Sigmoid colon (tissue), 7 donors: ENCODE results near the gene PRAC1. TPM values are rescaled to one million over a fixed set of nuclear protein-coding genes. Genes with fewer than 3 reads are reported as not detected.
A peak's percentile ranks its signal among the peaks of the same experiment; 100 is the strongest.

Experiments
- DNase-seq: peaks from one replicate; pipeline ENCODE4 v3.0.0-alpha.2; 2019
- H3K27ac ChIP-seq, 4 donors: fragments of 200-600 bp; sonication (generic); one replicate each; pipeline ENCODE4 v1.5.1; 2016 to 2019; ENCODE audit warnings: mild to moderate bottlenecking in 1 of 4
- H3K27me3 ChIP-seq, 3 donors: fragments of 200-600 bp; sonication (generic); one replicate each; pipeline ENCODE4 v1.5.1; 2019; ENCODE audit warnings: mild to moderate bottlenecking in 1 of 3
- H3K36me3 ChIP-seq, 4 donors: fragments of 200-600 bp; sonication (generic); one replicate each; pipeline ENCODE4 v1.5.1; 2016 to 2019
- H3K4me1 ChIP-seq, 4 donors: fragments of 200-600 bp; sonication (generic); one replicate each; pipeline ENCODE4 v1.5.1; 2017 to 2019
- H3K4me3 ChIP-seq, 4 donors: fragments of 200-600 bp; sonication (generic); one replicate each; pipeline ENCODE4 v1.5.1; 2017 to 2019; ENCODE audit warnings: mild to moderate bottlenecking in 2 of 4, moderate library complexity in 1 of 4
- H3K9me3 ChIP-seq, 4 donors: fragments of 200-600 bp in 3 of 4; sonication (generic) in 3 of 4; one replicate each; pipeline versions ENCODE4 v1.5.1 to v1.6.1; 2013 to 2019
- EP300 ChIP-seq, 4 donors: sonication (generic); formaldehyde crosslinking; IDR thresholded peaks; one replicate each; pipeline ENCODE4 v1.6.1; 2017; ENCODE audit warnings: antibody characterized with exemption in 4 of 4
- POLR2A ChIP-seq, 2 donors: fragments of 450-650 bp; IDR thresholded peaks; one replicate each; pipeline ENCODE4 v1.6.1; 2016; ENCODE audit warnings: antibody characterized with exemption in 2 of 2, mild to moderate bottlenecking in 2 of 2, moderate library complexity in 2 of 2
- POLR2AphosphoS5 ChIP-seq, 4 donors: sonication (generic); formaldehyde crosslinking; IDR thresholded peaks; one replicate each; pipeline ENCODE4 v1.6.1; 2017; ENCODE audit warnings: antibody characterized with exemption in 4 of 4
- WGBS, 2 donors: extraction: QIAGEN DNeasy Blood & Tissue Kit; methylation state at CpG; one replicate each; pipeline ENCODE4 v1.1.7; 2013; 5-methylcytosine and 5-hydroxymethylcytosine counted together
- intact Hi-C: fragments of 100-400 bp; cut with DNase I; formaldehyde crosslinking; loops from one replicate; pipeline ENCODE4 v1.15.1; 2023
- polyA plus RNA-seq, 3 donors: library from polyadenylated mRNA; stranded (reverse); fragments of 200-250 nt; gene quantifications; one replicate each; pipeline ENCODE4 v1.2.3, GENCODE V29; 2013
- total RNA-seq, 4 donors: library from RNA; depleted of rRNA; stranded (reverse); fragments of >200 nt; gene quantifications; one replicate each; pipeline ENCODE4 v1.1.0, GENCODE V29; 2016
- TF ChIP-seq, protein P1 (sequence below), 4 experiments: fragments of 450-650 bp in 3 of 4; fragments of 200-600 bp in 1 of 4; IDR thresholded peaks; one replicate each; pipeline ENCODE4 v1.5.1; 2016 to 2019; ENCODE audit warnings: antibody characterized with exemption in 4 of 4, mild to moderate bottlenecking in 3 of 4, moderate library complexity in 2 of 4
- donor health status: healthy with polysubstance abuse.
- donor health status: Bipolar disorder and iron deficiency.
- donor health status: healthy.

Gene PRAC1
- 10 to 100 TPM in 1 of 4 donors, 1 to 10 TPM in 1, not detected in 2; 9.1 to 13.5 TPM for total RNA-seq
- 100 to 1,000 TPM; 388 to 572 (median 408) TPM for polyA plus RNA-seq

DNA sequence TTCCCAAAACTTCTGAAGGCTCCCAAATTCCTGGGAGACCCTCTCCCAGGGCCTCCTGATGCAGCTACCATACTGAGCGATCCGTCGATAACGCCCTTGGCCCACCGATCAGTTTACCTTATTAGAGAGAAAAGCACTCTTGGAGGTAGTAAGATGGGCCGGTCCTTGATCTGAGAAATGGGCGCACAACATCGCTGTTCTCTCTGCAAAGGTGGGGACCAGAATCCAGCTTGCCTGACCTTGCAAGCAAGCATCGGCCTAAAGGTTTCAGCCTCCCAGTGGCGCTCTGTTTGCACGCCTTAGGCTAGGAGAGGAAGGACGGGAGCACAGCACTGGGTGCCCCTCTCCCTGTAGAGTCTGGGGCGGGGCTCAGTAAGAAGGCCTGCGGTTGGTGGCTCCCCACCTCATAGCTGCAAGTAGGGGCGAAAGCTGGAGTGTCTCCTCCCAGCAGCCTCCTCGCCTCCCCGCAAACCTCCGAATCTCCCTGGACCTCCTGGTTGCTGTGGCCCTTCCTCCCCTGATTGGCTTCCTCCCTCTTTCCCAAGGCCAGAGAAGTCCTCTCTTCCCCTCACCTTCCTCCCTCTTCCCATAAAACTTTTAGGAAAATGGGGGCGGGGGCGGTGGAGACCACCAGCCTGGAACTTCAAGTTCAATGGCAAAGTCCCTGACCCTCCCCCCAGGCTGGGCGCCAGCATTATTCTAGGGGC, at the start of gene PRAC1:
Gene PRAC1 (minus strand): TSS at position 318 of the 707 bp plus-strand sequence. CDS start 126 bp downstream, at position 192.
- peak within 1 kb of the TSS in 2 of 4 donors; percentile 4 to 8 for H3K4me3 ChIP-seq
- H3K4me1 ChIP-seq = peaks cover 0 to 49% (median 44%) of the 10 kb centered on the region in 4 donors
- WGBS, 2 donors = 7 to 25% methylated on average over 21 of the region's 21 CpGs
- peaks cover 66 to 100% (median 100%) of the 10 kb centered on the region in 3 donors for H3K27me3 ChIP-seq
- no peaks in the 10 kb centered on the region for H3K9me3 ChIP-seq
- intact Hi-C loops = no loop called here
- TF ChIP-seq POLR2A (IDR thresholded peaks at IDR 0.05) = peak in 1 of 2 donors; percentile 64
- no peak for TF ChIP-seq EP300 (IDR thresholded peaks at IDR 0.05)
- TF ChIP-seq POLR2AphosphoS5 (IDR thresholded peaks at IDR 0.05) = peak in 1 of 4 donors; percentile 33
- no peaks in the 10 kb centered on the region for H3K36me3 ChIP-seq
- H3K27ac ChIP-seq = peak within 1 kb of the TSS in 2 of 4 donors; percentile 15 to 17
- DNase-seq = peak; percentile 53

DNA sequence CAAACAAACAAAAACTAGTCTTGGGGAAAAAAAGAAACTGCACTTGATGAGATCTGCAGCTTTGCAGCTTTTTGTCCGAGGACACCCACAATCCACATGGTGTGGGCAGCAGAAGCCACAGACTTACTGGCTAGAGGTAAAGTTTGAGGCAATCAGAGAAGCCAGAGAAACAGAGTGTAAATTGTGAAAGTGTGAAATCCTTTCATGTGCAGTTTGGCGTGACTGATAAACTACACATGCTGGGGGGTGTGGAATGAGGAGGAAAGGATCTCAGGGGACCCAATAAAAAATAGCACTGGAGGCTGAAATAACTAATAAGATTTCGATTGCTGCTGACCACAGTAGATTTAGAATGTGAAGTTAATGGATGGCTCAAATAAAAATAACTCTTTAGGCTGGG, 48.6 kb upstream of the PRAC1 start:
- no peak for DNase-seq
- H3K9me3 ChIP-seq = peaks cover 0 to 3% (median 0%) of the 10 kb centered on the region in 4 donors
- TF ChIP-seq POLR2AphosphoS5 (IDR thresholded peaks at IDR 0.05) (no peak), POLR2A (IDR thresholded peaks at IDR 0.05) (no peak), EP300 (IDR thresholded peaks at IDR 0.05) (no peak)
- TF ChIP-seq, protein P1, sequence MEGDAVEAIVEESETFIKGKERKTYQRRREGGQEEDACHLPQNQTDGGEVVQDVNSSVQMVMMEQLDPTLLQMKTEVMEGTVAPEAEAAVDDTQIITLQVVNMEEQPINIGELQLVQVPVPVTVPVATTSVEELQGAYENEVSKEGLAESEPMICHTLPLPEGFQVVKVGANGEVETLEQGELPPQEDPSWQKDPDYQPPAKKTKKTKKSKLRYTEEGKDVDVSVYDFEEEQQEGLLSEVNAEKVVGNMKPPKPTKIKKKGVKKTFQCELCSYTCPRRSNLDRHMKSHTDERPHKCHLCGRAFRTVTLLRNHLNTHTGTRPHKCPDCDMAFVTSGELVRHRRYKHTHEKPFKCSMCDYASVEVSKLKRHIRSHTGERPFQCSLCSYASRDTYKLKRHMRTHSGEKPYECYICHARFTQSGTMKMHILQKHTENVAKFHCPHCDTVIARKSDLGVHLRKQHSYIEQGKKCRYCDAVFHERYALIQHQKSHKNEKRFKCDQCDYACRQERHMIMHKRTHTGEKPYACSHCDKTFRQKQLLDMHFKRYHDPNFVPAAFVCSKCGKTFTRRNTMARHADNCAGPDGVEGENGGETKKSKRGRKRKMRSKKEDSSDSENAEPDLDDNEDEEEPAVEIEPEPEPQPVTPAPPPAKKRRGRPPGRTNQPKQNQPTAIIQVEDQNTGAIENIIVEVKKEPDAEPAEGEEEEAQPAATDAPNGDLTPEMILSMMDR (IDR thresholded peaks at IDR 0.05) = no peak
- no peak overlapping the region for H3K4me3 ChIP-seq
- 46 to 87% methylated on average over 3 of the region's 3 CpGs for WGBS, 2 donors
- intact Hi-C loops = no loop called here
- no peaks in the 10 kb centered on the region for H3K36me3 ChIP-seq
- H3K27ac ChIP-seq = no peak overlapping the region
- H3K27me3 ChIP-seq = peaks cover 0 to 14% (median 0%) of the 10 kb centered on the region in 3 donors
- no peaks in the 10 kb centered on the region for H3K4me1 ChIP-seq

DNA sequence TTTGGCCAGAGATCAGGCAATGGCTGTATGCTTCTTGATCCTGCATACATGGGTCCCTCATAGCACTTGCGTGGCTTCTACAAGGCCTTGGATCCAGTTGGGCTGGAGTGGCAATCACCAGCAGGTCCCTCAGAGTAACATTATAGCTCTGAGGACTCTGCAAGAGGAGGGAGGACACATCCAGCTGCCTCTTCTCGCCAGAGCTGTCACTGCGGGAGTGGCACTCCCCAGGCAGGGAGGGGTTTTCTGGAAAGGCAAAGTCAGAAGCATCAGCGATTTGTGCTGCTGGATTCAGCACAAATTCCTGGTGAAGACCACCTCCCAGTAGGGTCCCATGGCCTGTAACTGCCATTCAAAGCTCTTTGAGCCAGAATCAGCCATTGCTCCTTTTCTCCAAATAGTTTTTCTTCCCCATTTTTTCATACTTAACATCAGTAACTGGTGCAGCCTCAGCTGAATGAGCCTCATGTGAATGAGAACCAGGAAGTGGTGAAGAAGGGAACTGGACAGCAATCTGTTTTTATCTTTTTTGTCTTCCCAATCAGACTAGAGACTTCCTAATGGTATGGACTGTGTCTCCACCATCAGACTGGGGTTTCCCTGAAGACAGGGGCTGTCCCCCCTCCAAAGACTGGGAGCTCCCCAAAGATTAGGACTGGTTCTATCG, 46.8 kb upstream of the PRAC1 start:
- peak; percentile 12 for DNase-seq
- H3K27me3 ChIP-seq = peaks cover 0 to 14% (median 0%) of the 10 kb centered on the region in 3 donors
- TF ChIP-seq POLR2A (IDR thresholded peaks at IDR 0.05) (no peak), EP300 (IDR thresholded peaks at IDR 0.05) (no peak)
- H3K36me3 ChIP-seq = no peaks in the 10 kb centered on the region
- H3K9me3 ChIP-seq = no peaks in the 10 kb centered on the region
- H3K4me3 ChIP-seq = no peak overlapping the region
- H3K4me1 ChIP-seq = no peaks in the 10 kb centered on the region
- H3K27ac ChIP-seq = no peak overlapping the region
- intact Hi-C loops = no loop called here
- WGBS, 2 donors = 87 to 89% methylated on average over 5 of the region's 5 CpGs

DNA sequence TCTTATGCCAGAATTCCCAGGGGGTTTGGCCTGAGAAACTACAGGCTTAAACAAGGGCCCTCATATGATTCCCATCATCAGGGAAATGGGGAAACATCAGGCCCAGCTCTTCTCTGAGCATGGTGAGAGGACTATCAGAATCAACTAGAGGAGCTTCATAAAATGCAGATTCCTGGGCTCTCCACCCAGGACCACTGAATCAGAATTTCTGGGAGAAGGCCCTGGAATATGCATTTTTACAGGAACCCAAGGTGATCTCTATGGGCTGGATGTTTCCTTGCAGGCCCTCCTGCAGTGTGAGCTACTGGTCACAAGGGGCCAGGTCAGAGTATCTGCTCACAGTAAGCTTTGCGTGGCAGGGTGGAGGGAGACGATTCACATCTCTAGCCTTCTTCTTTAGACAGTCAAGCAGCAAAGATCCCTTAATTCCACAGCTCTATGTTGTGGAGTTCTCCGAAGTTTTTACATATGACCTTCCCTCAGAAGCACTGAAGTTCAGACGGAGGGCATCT, 45.0 kb upstream of the PRAC1 start:
- intact Hi-C loops = no loop called here
- Histone ChIP-seq H3K27ac (no peak overlapping the region), H3K36me3 (no peaks in the 10 kb centered on the region), H3K4me1 (no peaks in the 10 kb centered on the region), H3K4me3 (no peak overlapping the region), H3K9me3 (no peaks in the 10 kb centered on the region), H3K27me3 (peaks cover 0 to 28% (median 4%) of the 10 kb centered on the region in 3 donors)
- no peak for TF ChIP-seq POLR2AphosphoS5 (IDR thresholded peaks at IDR 0.05)
- WGBS, 2 donors = 69 to 84% methylated on average over 4 of the region's 4 CpGs
- DNase-seq = peak; percentile 18

DNA sequence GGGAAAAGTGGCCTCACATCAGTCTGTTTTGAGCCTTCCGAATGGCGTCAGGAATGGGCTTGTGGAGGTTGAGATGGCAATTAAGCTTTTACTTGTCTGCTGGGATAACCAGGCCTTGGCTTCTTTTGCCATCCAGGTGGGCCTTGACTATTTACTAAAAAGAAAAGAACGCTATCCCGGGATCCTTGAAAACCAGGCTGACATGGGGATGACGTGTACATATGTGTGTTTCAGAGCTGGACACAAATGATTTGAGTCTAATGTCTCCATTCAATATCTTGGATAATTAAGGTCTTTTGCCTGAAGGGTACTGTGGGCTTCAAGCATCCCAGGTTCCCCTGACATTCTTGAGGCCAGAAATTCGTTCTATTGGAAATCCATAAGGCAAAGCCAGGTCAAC, 38.8 kb upstream of the PRAC1 start:
- intact Hi-C loops = no loop called here
- peak; percentile 3 for DNase-seq
- no peak overlapping the region for H3K27ac ChIP-seq
- no peaks in the 10 kb centered on the region for H3K36me3 ChIP-seq
- WGBS, 2 donors = 73 to 83% methylated on average over 6 of the region's 6 CpGs
- H3K27me3 ChIP-seq = peaks cover 0 to 73% (median 22%) of the 10 kb centered on the region in 3 donors
- no peak for TF ChIP-seq POLR2AphosphoS5 (IDR thresholded peaks at IDR 0.05)
- TF ChIP-seq POLR2A (IDR thresholded peaks at IDR 0.05) = no peak
- TF ChIP-seq EP300 (IDR thresholded peaks at IDR 0.05) = no peak
- TF ChIP-seq, protein P1 (IDR thresholded peaks at IDR 0.05) = no peak
- H3K4me3 ChIP-seq = no peak overlapping the region
- no peaks in the 10 kb centered on the region for H3K9me3 ChIP-seq
- H3K4me1 ChIP-seq = no peaks in the 10 kb centered on the region

DNA sequence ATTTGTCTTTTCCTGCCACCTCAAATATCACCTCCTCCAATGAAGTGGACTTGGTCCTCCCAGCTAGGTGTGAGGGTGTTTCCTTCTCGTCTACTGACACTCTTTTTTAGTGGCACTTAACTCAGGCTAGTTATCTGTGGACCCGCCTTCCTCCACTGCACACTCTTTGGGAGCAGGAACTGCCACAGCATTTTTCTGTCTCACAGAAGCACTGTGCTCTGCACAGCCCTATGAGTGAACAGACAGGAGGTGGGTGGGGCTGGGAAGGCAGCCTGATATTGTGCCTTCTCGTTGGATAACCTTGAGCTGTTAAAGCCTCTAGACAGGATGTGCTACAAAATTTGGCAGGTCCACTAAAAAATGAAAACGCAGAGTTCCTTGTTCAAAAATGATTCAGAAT, 38.1 kb upstream of the PRAC1 start:
- H3K4me3 ChIP-seq = no peak overlapping the region
- intact Hi-C loops = no loop called here
- no peak overlapping the region for H3K27ac ChIP-seq
- peaks cover 4 to 80% (median 29%) of the 10 kb centered on the region in 3 donors for H3K27me3 ChIP-seq
- H3K36me3 ChIP-seq = no peaks in the 10 kb centered on the region
- TF ChIP-seq, protein P1 (IDR thresholded peaks at IDR 0.05) = no peak
- no peak for TF ChIP-seq POLR2AphosphoS5 (IDR thresholded peaks at IDR 0.05)
- peak in 1 of 2 donors; percentile 53 for TF ChIP-seq POLR2A (IDR thresholded peaks at IDR 0.05)
- TF ChIP-seq EP300 (IDR thresholded peaks at IDR 0.05) = no peak
- no peaks in the 10 kb centered on the region for H3K9me3 ChIP-seq
- WGBS, 2 donors = 14 to 49% methylated on average over 4 of the region's 4 CpGs
- peaks cover 0 to under 1% (median 0%) of the 10 kb centered on the region in 4 donors for H3K4me1 ChIP-seq
- peak; percentile 5 for DNase-seq
